Fibroblast of pulmonary artery (primary cell): ENCODE results near the gene MUC22.
"Not testable (repeated sequence)": the region's sequence is repeated elsewhere in the genome, so short reads cannot be mapped to it uniquely, and the experiment has no call there.

ENCODE experiments used
- DNase-seq: peaks from one replicate; pipeline ENCODE4 v3.0.0-alpha.2; 2010; ENCODE audit warnings: low read depth
- H3K4me3 ChIP-seq: replicated peaks from 2 replicates; pipeline ENCODE4 v1.5.1; 2011; ENCODE audit warnings: low read depth, mild to moderate bottlenecking, control low read depth, low read length, moderate library complexity
- CTCF ChIP-seq: IDR thresholded peaks from 2 replicates; pipeline ENCODE4 v1.5.1; 2011; ENCODE audit warnings: mild to moderate bottlenecking, control low read depth, low read length, inconsistent platforms; ENCODE audit errors: missing control alignments

Gene MUC22

GRCh38 chr6:31005249-31006020 lies 4.8 kb upstream of the MUC22 start:
- no peak overlapping the region for H3K4me3 ChIP-seq
- TF ChIP-seq CTCF, result no peak
- DNase-seq, result peak; percentile 29

GRCh38 chr6:31007694-31008093 lies 2.6 kb upstream of the MUC22 start:
- H3K4me3 ChIP-seq, result no peak overlapping the region
- TF ChIP-seq CTCF, result no peak
- DNase-seq, result peak; percentile 53

- no peak for TF ChIP-seq CTCF
- no peak overlapping the region for H3K4me3 ChIP-seq
- DNase-seq, result no peak
Observed at GRCh38 chr6:31008165-31008564, 2.1 kb upstream of the MUC22 start.

- DNase-seq, result no peak
- TF ChIP-seq CTCF, result no peak
Observed at GRCh38 chr6:31009731-31010130, 543 bp upstream of the MUC22 start.

GRCh38 chr6:31011153-31011552 lies 879 bp downstream of the MUC22 start:
- no peak overlapping the region for H3K4me3 ChIP-seq
- no peak for DNase-seq
- no peak for TF ChIP-seq CTCF

More at GRCh38 chr6:31009731-31010130, 543 bp upstream of the MUC22 start:
- H3K4me3 ChIP-seq, result no peak overlapping the region

- DNase-seq, result no peak
- H3K4me3 ChIP-seq, result no peak overlapping the region
- TF ChIP-seq CTCF, result no peak
Observed at GRCh38 chr6:31016659-31017299, 6.5 kb downstream of the MUC22 start.

- DNase-seq, H3K4me3 ChIP-seq: not testable (repeated sequence)
Observed at GRCh38 chr6:31017436-31017835, 7.2 kb downstream of the MUC22 start.
